ENCODE measurements around the gene FRMD4A. TPM values are rescaled to one million over a fixed set of nuclear protein-coding genes. Genes with fewer than 3 reads are reported as not detected.

The FRMD4A gene
- polyA plus RNA-seq, 1 of the 3 experiments (the other 2 are of a cell fraction): 37.7 TPM

DNA sequence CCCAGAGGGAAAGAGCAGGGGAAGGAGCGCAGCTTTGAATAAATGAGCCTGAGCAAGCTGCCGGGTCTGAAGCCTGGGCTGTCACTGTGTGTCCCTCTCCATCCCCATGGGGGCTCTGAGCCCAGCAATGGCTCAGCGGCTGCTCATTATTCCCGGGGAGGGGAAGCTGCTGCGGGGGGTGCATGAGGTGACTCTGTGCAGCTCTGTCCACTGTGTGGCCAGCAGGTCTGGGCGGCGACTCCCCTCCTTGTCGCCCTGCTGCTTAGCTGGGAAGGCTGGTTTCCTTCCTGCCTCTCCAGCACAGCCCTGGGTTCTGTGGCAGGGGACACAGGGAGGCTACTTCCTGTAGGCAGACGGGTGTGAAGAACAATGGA lies 509.8 kb downstream of the FRMD4A start:
- no peaks in the 10 kb centered on the region; the same call in 1 of the 2 replicates for H3K9me3 ChIP-seq
- peaks cover 28% of the 10 kb centered on the region for H4K20me1 ChIP-seq (ENCODE audit: insufficient read depth)
- peaks cover 90% of the 10 kb centered on the region for H3K79me2 ChIP-seq (ENCODE audit: insufficient read depth)
- 89% methylated on average over 7 of the region's 9 CpGs for WGBS (ENCODE audit: low lambda C conversion rate)
- no peak overlapping the region for H3K9ac ChIP-seq
- H3K9me2 ChIP-seq: no peaks in the 10 kb centered on the region
- H3K27me3 ChIP-seq (ENCODE audit: insufficient read depth): no peaks in the 10 kb centered on the region
- no peak overlapping the region for H3K27ac ChIP-seq (ENCODE audit: low read depth in 2 of 2, low read length in 1 of 2)
- peaks cover 0 to 19% of the 10 kb centered on the region in 2 experiments for H3K36me3 ChIP-seq (replicated peaks in 1 of 2; ENCODE audit: control insufficient read depth in 1 of 2, insufficient read depth in 2 of 2, low read length in 1 of 2)
- no peak for TF ChIP-seq SMC3 (IDR thresholded peaks at IDR 0.05; ENCODE audit: low read depth, low read length)
- no peak for TF ChIP-seq RAD21 (IDR thresholded peaks at IDR 0.05; ENCODE audit: low read length)
- TF ChIP-seq TCF12 (IDR thresholded peaks at IDR 0.05): no peak
- no peak for TF ChIP-seq RXRA (IDR thresholded peaks at IDR 0.05; ENCODE audit: borderline replicate concordance, low read depth)
- TF ChIP-seq, protein P1, sequence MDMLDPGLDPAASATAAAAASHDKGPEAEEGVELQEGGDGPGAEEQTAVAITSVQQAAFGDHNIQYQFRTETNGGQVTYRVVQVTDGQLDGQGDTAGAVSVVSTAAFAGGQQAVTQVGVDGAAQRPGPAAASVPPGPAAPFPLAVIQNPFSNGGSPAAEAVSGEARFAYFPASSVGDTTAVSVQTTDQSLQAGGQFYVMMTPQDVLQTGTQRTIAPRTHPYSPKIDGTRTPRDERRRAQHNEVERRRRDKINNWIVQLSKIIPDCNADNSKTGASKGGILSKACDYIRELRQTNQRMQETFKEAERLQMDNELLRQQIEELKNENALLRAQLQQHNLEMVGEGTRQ (IDR thresholded peaks at IDR 0.05; ENCODE audit: borderline replicate concordance, low read depth, low read length): no peak
- TF ChIP-seq, protein P2, sequence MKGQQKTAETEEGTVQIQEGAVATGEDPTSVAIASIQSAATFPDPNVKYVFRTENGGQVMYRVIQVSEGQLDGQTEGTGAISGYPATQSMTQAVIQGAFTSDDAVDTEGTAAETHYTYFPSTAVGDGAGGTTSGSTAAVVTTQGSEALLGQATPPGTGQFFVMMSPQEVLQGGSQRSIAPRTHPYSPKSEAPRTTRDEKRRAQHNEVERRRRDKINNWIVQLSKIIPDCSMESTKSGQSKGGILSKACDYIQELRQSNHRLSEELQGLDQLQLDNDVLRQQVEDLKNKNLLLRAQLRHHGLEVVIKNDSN (IDR thresholded peaks at IDR 0.05; ENCODE audit: borderline replicate concordance, low read depth): no peak
- TF ChIP-seq, protein P3, sequence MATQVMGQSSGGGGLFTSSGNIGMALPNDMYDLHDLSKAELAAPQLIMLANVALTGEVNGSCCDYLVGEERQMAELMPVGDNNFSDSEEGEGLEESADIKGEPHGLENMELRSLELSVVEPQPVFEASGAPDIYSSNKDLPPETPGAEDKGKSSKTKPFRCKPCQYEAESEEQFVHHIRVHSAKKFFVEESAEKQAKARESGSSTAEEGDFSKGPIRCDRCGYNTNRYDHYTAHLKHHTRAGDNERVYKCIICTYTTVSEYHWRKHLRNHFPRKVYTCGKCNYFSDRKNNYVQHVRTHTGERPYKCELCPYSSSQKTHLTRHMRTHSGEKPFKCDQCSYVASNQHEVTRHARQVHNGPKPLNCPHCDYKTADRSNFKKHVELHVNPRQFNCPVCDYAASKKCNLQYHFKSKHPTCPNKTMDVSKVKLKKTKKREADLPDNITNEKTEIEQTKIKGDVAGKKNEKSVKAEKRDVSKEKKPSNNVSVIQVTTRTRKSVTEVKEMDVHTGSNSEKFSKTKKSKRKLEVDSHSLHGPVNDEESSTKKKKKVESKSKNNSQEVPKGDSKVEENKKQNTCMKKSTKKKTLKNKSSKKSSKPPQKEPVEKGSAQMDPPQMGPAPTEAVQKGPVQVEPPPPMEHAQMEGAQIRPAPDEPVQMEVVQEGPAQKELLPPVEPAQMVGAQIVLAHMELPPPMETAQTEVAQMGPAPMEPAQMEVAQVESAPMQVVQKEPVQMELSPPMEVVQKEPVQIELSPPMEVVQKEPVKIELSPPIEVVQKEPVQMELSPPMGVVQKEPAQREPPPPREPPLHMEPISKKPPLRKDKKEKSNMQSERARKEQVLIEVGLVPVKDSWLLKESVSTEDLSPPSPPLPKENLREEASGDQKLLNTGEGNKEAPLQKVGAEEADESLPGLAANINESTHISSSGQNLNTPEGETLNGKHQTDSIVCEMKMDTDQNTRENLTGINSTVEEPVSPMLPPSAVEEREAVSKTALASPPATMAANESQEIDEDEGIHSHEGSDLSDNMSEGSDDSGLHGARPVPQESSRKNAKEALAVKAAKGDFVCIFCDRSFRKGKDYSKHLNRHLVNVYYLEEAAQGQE (IDR thresholded peaks at IDR 0.05; ENCODE audit: low read depth, low read length): no peak
- TF ChIP-seq GATA2 (CRISPR knock-in tag; IDR thresholded peaks at IDR 0.05): no peak
- no peak for TF ChIP-seq JUND (IDR thresholded peaks at IDR 0.05)
- TF ChIP-seq POLR2AphosphoS5 (IDR thresholded peaks at IDR 0.05; ENCODE audit: low read depth, low read length): no peak
- TF ChIP-seq RCOR1 (IDR thresholded peaks at IDR 0.05; ENCODE audit: low read length): no peak
- no peak for TF ChIP-seq NFIC (IDR thresholded peaks at IDR 0.05; ENCODE audit: borderline replicate concordance)
- no peak for TF ChIP-seq SIN3A (IDR thresholded peaks at IDR 0.05; ENCODE audit: borderline replicate concordance, low read depth, low read length)
- no peak for TF ChIP-seq EP300 (IDR thresholded peaks at IDR 0.05; ENCODE audit: borderline replicate concordance in 1 of 2, low read depth in 1 of 2, low read length in 1 of 2)
- TF ChIP-seq, protein P4, sequence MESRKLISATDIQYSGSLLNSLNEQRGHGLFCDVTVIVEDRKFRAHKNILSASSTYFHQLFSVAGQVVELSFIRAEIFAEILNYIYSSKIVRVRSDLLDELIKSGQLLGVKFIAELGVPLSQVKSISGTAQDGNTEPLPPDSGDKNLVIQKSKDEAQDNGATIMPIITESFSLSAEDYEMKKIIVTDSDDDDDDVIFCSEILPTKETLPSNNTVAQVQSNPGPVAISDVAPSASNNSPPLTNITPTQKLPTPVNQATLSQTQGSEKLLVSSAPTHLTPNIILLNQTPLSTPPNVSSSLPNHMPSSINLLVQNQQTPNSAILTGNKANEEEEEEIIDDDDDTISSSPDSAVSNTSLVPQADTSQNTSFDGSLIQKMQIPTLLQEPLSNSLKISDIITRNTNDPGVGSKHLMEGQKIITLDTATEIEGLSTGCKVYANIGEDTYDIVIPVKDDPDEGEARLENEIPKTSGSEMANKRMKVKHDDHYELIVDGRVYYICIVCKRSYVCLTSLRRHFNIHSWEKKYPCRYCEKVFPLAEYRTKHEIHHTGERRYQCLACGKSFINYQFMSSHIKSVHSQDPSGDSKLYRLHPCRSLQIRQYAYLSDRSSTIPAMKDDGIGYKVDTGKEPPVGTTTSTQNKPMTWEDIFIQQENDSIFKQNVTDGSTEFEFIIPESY (IDR thresholded peaks at IDR 0.05; ENCODE audit: borderline replicate concordance, low read depth): no peak
- no peak for TF ChIP-seq FOXM1 (IDR thresholded peaks at IDR 0.05; ENCODE audit: low read depth)
- TF ChIP-seq NRF1 (IDR thresholded peaks at IDR 0.05; ENCODE audit: low read depth, low read length): no peak
- TF ChIP-seq, protein P5, sequence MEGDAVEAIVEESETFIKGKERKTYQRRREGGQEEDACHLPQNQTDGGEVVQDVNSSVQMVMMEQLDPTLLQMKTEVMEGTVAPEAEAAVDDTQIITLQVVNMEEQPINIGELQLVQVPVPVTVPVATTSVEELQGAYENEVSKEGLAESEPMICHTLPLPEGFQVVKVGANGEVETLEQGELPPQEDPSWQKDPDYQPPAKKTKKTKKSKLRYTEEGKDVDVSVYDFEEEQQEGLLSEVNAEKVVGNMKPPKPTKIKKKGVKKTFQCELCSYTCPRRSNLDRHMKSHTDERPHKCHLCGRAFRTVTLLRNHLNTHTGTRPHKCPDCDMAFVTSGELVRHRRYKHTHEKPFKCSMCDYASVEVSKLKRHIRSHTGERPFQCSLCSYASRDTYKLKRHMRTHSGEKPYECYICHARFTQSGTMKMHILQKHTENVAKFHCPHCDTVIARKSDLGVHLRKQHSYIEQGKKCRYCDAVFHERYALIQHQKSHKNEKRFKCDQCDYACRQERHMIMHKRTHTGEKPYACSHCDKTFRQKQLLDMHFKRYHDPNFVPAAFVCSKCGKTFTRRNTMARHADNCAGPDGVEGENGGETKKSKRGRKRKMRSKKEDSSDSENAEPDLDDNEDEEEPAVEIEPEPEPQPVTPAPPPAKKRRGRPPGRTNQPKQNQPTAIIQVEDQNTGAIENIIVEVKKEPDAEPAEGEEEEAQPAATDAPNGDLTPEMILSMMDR (IDR thresholded peaks at IDR 0.05): no peak
- TF ChIP-seq CHD2 (IDR thresholded peaks at IDR 0.05; ENCODE audit: low read length, partially characterized antibody): no peak
- TF ChIP-seq ELF1 (IDR thresholded peaks at IDR 0.05): no peak
- ChIA-PET CTCF (no interaction called here), POLR2A (no interaction called here)
- H3K4me1 ChIP-seq (ENCODE audit: control insufficient read depth in 1 of 2, insufficient read depth in 2 of 2, low read depth in 1 of 2, low read length in 1 of 2): peaks cover 0 to 18% of the 10 kb centered on the region in 2 experiments; a peak in 1 of 4 replicates
- H3F3A ChIP-seq (replicated peaks; ENCODE audit: insufficient read depth): peaks cover 28% of the 10 kb centered on the region
- no peak overlapping the region for H2AFZ ChIP-seq (ENCODE audit: low read depth)
- no peak overlapping the region for H3K4me2 ChIP-seq
- DNase-seq: peak; percentile 34
- no peak overlapping the region for H3K4me3 ChIP-seq (ENCODE audit: low read depth in 2 of 2, low read length in 1 of 2)
